ENCODE results near the gene SMAD2. TPM values are rescaled to one million over a fixed set of nuclear protein-coding genes. Genes with fewer than 3 reads are reported as not detected.

SMAD2 gene
- total RNA-seq, 1 experiment from 2014 or later: 129 TPM

- ATAC-seq: no peak
- Histone ChIP-seq H3K27me3 (ENCODE audit: control insufficient read depth, insufficient read depth, low read length) (no peaks in the 10 kb centered on the region), H3K4me1 (ENCODE audit: control insufficient read depth, insufficient read depth, low read length) (no peaks in the 10 kb centered on the region), H3K27ac (ENCODE audit: low read length) (no peak overlapping the region), H3K36me3 (ENCODE audit: control insufficient read depth, insufficient read depth, low read length) (no peaks in the 10 kb centered on the region; the same call in 1 of the 2 replicates), H3K9me3 (ENCODE audit: control insufficient read depth, insufficient read depth, low read depth, low read length) (no peaks in the 10 kb centered on the region), H3K4me3 (ENCODE audit: low read depth in 2 of 2, low read length in 2 of 2) (no peak overlapping the region)
- no peak for TF ChIP-seq SIN3A (IDR thresholded peaks at IDR 0.05; ENCODE audit: borderline replicate concordance, insufficient read depth, low read depth, low read length)
- no peak for TF ChIP-seq POLR2AphosphoS5 (IDR thresholded peaks at IDR 0.05; ENCODE audit: low read depth, low read length)
- no peak for TF ChIP-seq TCF7L2 (IDR thresholded peaks at IDR 0.05; ENCODE audit: low read depth, low read length)
- no peak for DNase-seq (ENCODE audit: low read depth, low spot score)
- ChIA-PET POLR2A (no interaction called here), CTCF (no interaction called here)
- in situ Hi-C loops (cut with HindIII; ENCODE audit: low pct_unique_long_range_greater_than_20kb, low sequenced_read_pairs) (no loop called here), intact Hi-C loops (cut with micrococcal nuclease; ENCODE audit: unreplicated experiment) (no loop called here)
- BruUV-seq (replicated peaks): no TSS peak
Observed at GRCh38 chr18:47881752-47882455, 48.6 kb downstream of the SMAD2 start.

GRCh38 chr18:47881042-47881441 lies 49.4 kb downstream of the SMAD2 start:
- no peaks in the 10 kb centered on the region; the same call in 1 of the 2 replicates for H3K36me3 ChIP-seq (ENCODE audit: control insufficient read depth, insufficient read depth, low read length)
- no peak for TF ChIP-seq SIN3A (IDR thresholded peaks at IDR 0.05; ENCODE audit: borderline replicate concordance, insufficient read depth, low read depth, low read length)
- no peak for TF ChIP-seq TCF7L2 (IDR thresholded peaks at IDR 0.05; ENCODE audit: low read depth, low read length)
- no peak for TF ChIP-seq REST (IDR thresholded peaks at IDR 0.05; ENCODE audit: insufficient read depth in 1 of 2, low read depth in 2 of 2, low read length in 1 of 2)
- TF ChIP-seq CTCF (IDR thresholded peaks at IDR 0.05): no peak
- TF ChIP-seq POLR2AphosphoS5 (IDR thresholded peaks at IDR 0.05; ENCODE audit: low read depth, low read length): no peak
- ATAC-seq (no peak), DNase-seq (ENCODE audit: low read depth, low spot score) (no peak)
- no peak overlapping the region for H3K4me3 ChIP-seq (ENCODE audit: low read depth in 2 of 2, low read length in 2 of 2)
- no peaks in the 10 kb centered on the region for H3K9me3 ChIP-seq (ENCODE audit: control insufficient read depth, insufficient read depth, low read depth, low read length)
- in situ Hi-C loops (cut with HindIII; ENCODE audit: low pct_unique_long_range_greater_than_20kb, low sequenced_read_pairs) (no loop called here), intact Hi-C loops (cut with micrococcal nuclease; ENCODE audit: unreplicated experiment) (no loop called here)
- H3K4me1 ChIP-seq (ENCODE audit: control insufficient read depth, insufficient read depth, low read length): no peaks in the 10 kb centered on the region
- no peak overlapping the region for H3K27ac ChIP-seq (ENCODE audit: low read length)
- ChIA-PET CTCF (no interaction called here), POLR2A (no interaction called here)
- no TSS peak for BruUV-seq (replicated peaks)
- no peaks in the 10 kb centered on the region for H3K27me3 ChIP-seq (ENCODE audit: control insufficient read depth, insufficient read depth, low read length)

GRCh38 chr18:47877892-47878291 lies 52.6 kb downstream of the SMAD2 start:
- DNase-seq (ENCODE audit: low read depth, low spot score) (no peak), ATAC-seq (no peak)
- TF ChIP-seq REST (IDR thresholded peaks at IDR 0.05; ENCODE audit: insufficient read depth in 1 of 2, low read depth in 2 of 2, low read length in 1 of 2) (no peak), TCF7L2 (IDR thresholded peaks at IDR 0.05; ENCODE audit: low read depth, low read length) (no peak), POLR2AphosphoS5 (IDR thresholded peaks at IDR 0.05; ENCODE audit: low read depth, low read length) (no peak), SIN3A (IDR thresholded peaks at IDR 0.05; ENCODE audit: borderline replicate concordance, insufficient read depth, low read depth, low read length) (no peak), CTCF (IDR thresholded peaks at IDR 0.05) (no peak)
- ChIA-PET CTCF (no interaction called here), POLR2A (no interaction called here)
- Histone ChIP-seq H3K4me1 (ENCODE audit: control insufficient read depth, insufficient read depth, low read length) (no peaks in the 10 kb centered on the region; the same call in 1 of the 2 replicates), H3K27me3 (ENCODE audit: control insufficient read depth, insufficient read depth, low read length) (no peaks in the 10 kb centered on the region), H3K27ac (ENCODE audit: low read length) (no peak overlapping the region), H3K4me3 (ENCODE audit: low read depth in 2 of 2, low read length in 2 of 2) (no peak overlapping the region), H3K9me3 (ENCODE audit: control insufficient read depth, insufficient read depth, low read depth, low read length) (no peaks in the 10 kb centered on the region), H3K36me3 (ENCODE audit: control insufficient read depth, insufficient read depth, low read length) (no peaks in the 10 kb centered on the region; the same call in 1 of the 2 replicates)
- no TSS peak for BruUV-seq (replicated peaks)
- in situ Hi-C loops (cut with HindIII; ENCODE audit: low pct_unique_long_range_greater_than_20kb, low sequenced_read_pairs) (no loop called here), intact Hi-C loops (cut with micrococcal nuclease; ENCODE audit: unreplicated experiment) (no loop called here)
